ENCODE results near the gene RRAGC. TPM values are rescaled to one million over a fixed set of nuclear protein-coding genes. Genes with fewer than 3 reads are reported as not detected.

RRAGC gene
- total and polyA plus RNA-seq, 9 of the 15 experiments (the other 6 are each of a cell fraction or from before 2014, with no cell fraction given): 3.9 to 16.9 (median 10.9) TPM

GRCh38 chr1:38858833-38859560 lies 575 bp downstream of the RRAGC start:
- Histone ChIP-seq H3K9ac (ENCODE audit: insufficient read depth in 1 of 2, low read depth in 2 of 2, low read length in 2 of 2) (peak overlapping the region; percentile 57 to 94), H3K36me3 (ENCODE audit: control insufficient read depth, insufficient read depth, low read length) (peaks cover 46% of the 10 kb centered on the region), H3K79me2 (ENCODE audit: control insufficient read depth, insufficient read depth, low read length) (peaks cover 28% of the 10 kb centered on the region), H3K27me3 (ENCODE audit: control insufficient read depth in 2 of 2, insufficient read depth in 2 of 2, low read length in 2 of 2) (no peaks in the 10 kb centered on the region), H4K20me1 (replicated peaks; ENCODE audit: control insufficient read depth, insufficient read depth, low read length) (no peaks in the 10 kb centered on the region; the same call in 1 of the 2 replicates), H3K4me3 (peak overlapping the region; percentile 66), H3K27ac (ENCODE audit: extremely low read depth, low read depth, low read length) (peak overlapping the region; percentile 12; the same call in 1 of the 3 replicates), H3K4me1 (replicated peaks in 1 of 2; ENCODE audit: control insufficient read depth in 2 of 2, insufficient read depth in 2 of 2, low read length in 2 of 2) (peaks cover 15 to 22% of the 10 kb centered on the region in 2 experiments; a peak in 4 of 5 replicates), H2AFZ (ENCODE audit: low read depth, low read length) (peak overlapping the region; percentile 50; the same call in 1 of the 2 replicates), H3K4me2 (ENCODE audit: insufficient read depth, low read length) (peak overlapping the region; percentile 80), H3K9me1 (ENCODE audit: control insufficient read depth, insufficient read depth, low read length) (no peaks in the 10 kb centered on the region), H3K9me3 (replicated peaks; ENCODE audit: control insufficient read depth, insufficient read depth, low read depth, low read length) (no peaks in the 10 kb centered on the region)
- intact Hi-C loops (cut with micrococcal nuclease): loop anchor here (1.0 to 5.0 kb wide), 2 partner anchors 105 to 228 kb away; no protein-coding TSS in a partner anchor
- DNase-seq (ENCODE audit: extremely low read depth in 1 of 4, low spot score in 3 of 4) (peak; percentile 54 to 58 (median 57)), ATAC-seq (peak; percentile 54), FAIRE-seq (peak; percentile 60)
- CTCF ChIA-PET (ENCODE audit: low intra/inter-chr PET ratio): no interaction called here
- POLR2A ChIA-PET: interaction anchor here (0.6 to 4.4 kb wide), 2 partner anchors 12 to 14 kb away, joined by 5 to 22 read pairs; partner anchors contain the start of gene MYCBP
- under 1% methylated on average over 27 of the region's 51 CpGs for WGBS (ENCODE audit: insufficient coverage, low coverage, missing lambda C conversion rate)
- in situ Hi-C loops (cut with MboI): no loop called here
- no TSS peak for BruUV-seq (replicated peaks)
- TF ChIP-seq BHLHE40 (IDR thresholded peaks at IDR 0.05; ENCODE audit: low read length) (peak; percentile 29; the same call in 1 of the 2 replicates), RBM22 (IDR thresholded peaks at IDR 0.05; ENCODE audit: low read depth, low read length, poor library complexity, severe bottlenecking) (no peak), MYNN (IDR thresholded peaks at IDR 0.05) (no peak), MYNN (CRISPR knock-in tag; IDR thresholded peaks at IDR 0.05) (no peak), PCBP1 (IDR thresholded peaks at IDR 0.05; ENCODE audit: low read depth, low read length, poor library complexity, severe bottlenecking) (peak; percentile 3), ZNF445 (CRISPR knock-in tag; IDR thresholded peaks at IDR 0.05; ENCODE audit: low read depth) (no peak), FOXP1 (CRISPR knock-in tag; IDR thresholded peaks at IDR 0.05) (peak; percentile 24; the same call in 1 of the 2 replicates), SMARCA5 (IDR thresholded peaks at IDR 0.05) (no peak), TEAD1 (CRISPR knock-in tag; IDR thresholded peaks at IDR 0.05) (no peak), GMEB1 (CRISPR knock-in tag; IDR thresholded peaks at IDR 0.05) (peak; percentile 29; the same call in 1 of the 2 replicates)
- TF ChIP-seq, protein P1, sequence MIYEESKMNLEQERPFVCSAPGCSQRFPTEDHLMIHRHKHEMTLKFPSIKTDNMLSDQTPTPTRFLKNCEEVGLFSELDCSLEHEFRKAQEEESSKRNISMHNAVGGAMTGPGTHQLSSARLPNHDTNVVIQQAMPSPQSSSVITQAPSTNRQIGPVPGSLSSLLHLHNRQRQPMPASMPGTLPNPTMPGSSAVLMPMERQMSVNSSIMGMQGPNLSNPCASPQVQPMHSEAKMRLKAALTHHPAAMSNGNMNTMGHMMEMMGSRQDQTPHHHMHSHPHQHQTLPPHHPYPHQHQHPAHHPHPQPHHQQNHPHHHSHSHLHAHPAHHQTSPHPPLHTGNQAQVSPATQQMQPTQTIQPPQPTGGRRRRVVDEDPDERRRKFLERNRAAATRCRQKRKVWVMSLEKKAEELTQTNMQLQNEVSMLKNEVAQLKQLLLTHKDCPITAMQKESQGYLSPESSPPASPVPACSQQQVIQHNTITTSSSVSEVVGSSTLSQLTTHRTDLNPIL (CRISPR knock-in tag; IDR thresholded peaks at IDR 0.05): no peak
- TF ChIP-seq, protein P2, sequence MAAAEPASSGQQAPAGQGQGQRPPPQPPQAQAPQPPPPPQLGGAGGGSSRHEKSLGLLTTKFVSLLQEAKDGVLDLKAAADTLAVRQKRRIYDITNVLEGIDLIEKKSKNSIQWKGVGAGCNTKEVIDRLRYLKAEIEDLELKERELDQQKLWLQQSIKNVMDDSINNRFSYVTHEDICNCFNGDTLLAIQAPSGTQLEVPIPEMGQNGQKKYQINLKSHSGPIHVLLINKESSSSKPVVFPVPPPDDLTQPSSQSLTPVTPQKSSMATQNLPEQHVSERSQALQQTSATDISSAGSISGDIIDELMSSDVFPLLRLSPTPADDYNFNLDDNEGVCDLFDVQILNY (CRISPR knock-in tag; IDR thresholded peaks at IDR 0.05): no peak
- TF ChIP-seq, protein P3, sequence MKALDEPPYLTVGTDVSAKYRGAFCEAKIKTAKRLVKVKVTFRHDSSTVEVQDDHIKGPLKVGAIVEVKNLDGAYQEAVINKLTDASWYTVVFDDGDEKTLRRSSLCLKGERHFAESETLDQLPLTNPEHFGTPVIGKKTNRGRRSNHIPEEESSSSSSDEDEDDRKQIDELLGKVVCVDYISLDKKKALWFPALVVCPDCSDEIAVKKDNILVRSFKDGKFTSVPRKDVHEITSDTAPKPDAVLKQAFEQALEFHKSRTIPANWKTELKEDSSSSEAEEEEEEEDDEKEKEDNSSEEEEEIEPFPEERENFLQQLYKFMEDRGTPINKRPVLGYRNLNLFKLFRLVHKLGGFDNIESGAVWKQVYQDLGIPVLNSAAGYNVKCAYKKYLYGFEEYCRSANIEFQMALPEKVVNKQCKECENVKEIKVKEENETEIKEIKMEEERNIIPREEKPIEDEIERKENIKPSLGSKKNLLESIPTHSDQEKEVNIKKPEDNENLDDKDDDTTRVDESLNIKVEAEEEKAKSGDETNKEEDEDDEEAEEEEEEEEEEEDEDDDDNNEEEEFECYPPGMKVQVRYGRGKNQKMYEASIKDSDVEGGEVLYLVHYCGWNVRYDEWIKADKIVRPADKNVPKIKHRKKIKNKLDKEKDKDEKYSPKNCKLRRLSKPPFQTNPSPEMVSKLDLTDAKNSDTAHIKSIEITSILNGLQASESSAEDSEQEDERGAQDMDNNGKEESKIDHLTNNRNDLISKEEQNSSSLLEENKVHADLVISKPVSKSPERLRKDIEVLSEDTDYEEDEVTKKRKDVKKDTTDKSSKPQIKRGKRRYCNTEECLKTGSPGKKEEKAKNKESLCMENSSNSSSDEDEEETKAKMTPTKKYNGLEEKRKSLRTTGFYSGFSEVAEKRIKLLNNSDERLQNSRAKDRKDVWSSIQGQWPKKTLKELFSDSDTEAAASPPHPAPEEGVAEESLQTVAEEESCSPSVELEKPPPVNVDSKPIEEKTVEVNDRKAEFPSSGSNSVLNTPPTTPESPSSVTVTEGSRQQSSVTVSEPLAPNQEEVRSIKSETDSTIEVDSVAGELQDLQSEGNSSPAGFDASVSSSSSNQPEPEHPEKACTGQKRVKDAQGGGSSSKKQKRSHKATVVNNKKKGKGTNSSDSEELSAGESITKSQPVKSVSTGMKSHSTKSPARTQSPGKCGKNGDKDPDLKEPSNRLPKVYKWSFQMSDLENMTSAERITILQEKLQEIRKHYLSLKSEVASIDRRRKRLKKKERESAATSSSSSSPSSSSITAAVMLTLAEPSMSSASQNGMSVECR (CRISPR knock-in tag; IDR thresholded peaks at IDR 0.05): peak; percentile 60; the same call in 1 of the 2 replicates
